GM10248 (cell line): ENCODE results near the gene SPATA17.

Experiments
- CTCF ChIA-PET: fragments of 300-600 bp; sonication (Branson Sonifier 250); formaldehyde crosslinking; extraction: SDS; loops from one replicate; lab custom pipeline; 2021; ENCODE audit warnings: antibody characterized with exemption; lab: Yijun Ruan, JAX
- POLR2A ChIA-PET: fragments of 350-650 bp; sonication (Branson Sonifier 250); formaldehyde crosslinking; extraction: SDS; loops from one replicate; lab custom pipeline; 2020; ENCODE audit warnings: antibody characterized with exemption; lab: Yijun Ruan, JAX
- DNase-seq: peaks from one replicate; pipeline ENCODE4 v3.0.0; 2012; ENCODE audit errors: extremely low spot score
- TF ChIP-seq, protein P1 (sequence below): IDR thresholded peaks from 2 replicates; pipeline ENCODE4 v1.5.1; 2012; ENCODE audit warnings: mild to moderate bottlenecking, low read depth; ENCODE audit errors: extremely low read depth, missing control alignments, control extremely low read depth

The SPATA17 gene

DNA sequence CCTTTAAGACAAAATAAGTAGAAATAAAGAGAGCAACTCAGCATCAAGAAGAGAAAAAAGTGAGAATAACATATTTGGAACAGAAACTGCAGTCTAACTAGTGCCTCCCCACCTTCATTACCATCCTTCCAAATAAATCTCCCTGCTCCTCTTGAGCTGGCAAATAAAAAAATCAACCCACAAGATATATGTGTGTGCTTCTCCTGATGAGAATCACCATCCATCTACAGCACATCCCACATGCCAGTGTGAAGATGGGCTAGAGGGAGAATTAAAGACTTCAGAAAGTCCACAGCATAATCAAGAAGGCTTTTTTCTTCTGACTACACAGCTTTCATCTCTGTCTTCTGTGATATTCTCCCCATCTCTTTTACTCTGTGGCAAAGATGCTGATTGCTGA is 244.1 kb downstream of the SPATA17 start:
- POLR2A ChIA-PET = no interaction called here
- no peak for DNase-seq
- TF ChIP-seq, protein P1, sequence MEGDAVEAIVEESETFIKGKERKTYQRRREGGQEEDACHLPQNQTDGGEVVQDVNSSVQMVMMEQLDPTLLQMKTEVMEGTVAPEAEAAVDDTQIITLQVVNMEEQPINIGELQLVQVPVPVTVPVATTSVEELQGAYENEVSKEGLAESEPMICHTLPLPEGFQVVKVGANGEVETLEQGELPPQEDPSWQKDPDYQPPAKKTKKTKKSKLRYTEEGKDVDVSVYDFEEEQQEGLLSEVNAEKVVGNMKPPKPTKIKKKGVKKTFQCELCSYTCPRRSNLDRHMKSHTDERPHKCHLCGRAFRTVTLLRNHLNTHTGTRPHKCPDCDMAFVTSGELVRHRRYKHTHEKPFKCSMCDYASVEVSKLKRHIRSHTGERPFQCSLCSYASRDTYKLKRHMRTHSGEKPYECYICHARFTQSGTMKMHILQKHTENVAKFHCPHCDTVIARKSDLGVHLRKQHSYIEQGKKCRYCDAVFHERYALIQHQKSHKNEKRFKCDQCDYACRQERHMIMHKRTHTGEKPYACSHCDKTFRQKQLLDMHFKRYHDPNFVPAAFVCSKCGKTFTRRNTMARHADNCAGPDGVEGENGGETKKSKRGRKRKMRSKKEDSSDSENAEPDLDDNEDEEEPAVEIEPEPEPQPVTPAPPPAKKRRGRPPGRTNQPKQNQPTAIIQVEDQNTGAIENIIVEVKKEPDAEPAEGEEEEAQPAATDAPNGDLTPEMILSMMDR = no peak
- CTCF ChIA-PET = interaction anchor here (1.3 kb wide), 1 partner anchor 11 kb away, joined by 3 read pairs; no protein-coding TSS in a partner anchor

DNA sequence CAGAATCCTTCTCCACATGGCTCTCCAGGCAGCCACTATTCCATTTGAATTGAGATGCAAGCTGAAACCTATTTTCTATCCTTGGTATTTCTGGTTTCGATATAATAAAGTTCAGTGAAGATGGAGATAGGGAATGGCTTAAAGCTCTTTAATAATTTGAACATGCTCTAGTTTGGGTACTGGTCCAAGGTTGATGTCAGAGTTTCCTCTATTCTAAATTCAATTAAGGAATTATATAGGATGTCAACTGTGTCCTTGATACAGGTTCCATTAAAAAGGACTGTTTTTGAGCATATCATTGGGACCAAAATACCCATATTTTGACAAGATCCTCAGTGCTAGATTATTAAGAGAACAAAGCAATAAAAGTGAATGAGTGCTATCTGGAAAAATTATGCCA is 245.3 kb downstream of the SPATA17 start:
- ChIA-PET POLR2A (no interaction called here), CTCF (interaction anchor here (1.0 kb wide), 1 partner anchor 9 kb away, joined by 4 read pairs; no protein-coding TSS in a partner anchor)

DNA sequence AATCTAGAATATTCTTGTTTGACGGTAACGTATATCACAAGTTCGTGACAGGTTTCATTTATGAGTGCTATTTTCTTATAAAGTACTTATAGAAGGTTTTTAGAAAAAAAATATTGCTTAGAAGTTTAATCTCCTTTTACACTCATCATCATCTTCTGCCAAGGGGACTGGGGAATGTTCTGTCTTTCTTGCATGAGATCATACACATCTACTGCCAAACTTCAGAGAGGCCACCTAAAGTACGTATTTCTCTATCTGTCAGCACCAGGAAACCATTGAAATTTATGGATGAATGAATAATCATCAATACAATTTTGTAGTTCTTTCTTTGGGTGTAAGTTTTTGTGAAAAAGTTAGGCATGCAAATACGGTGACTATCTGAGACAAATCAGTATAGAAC is 245.8 kb downstream of the SPATA17 start:
- CTCF ChIA-PET = interaction anchor here (1.0 kb wide), 1 partner anchor 9 kb away, joined by 4 read pairs; no protein-coding TSS in a partner anchor
- DNase-seq = no peak
- POLR2A ChIA-PET = no interaction called here
- TF ChIP-seq, protein P1 = no peak

More for the DNA sequence above, 245.3 kb downstream of the SPATA17 start:
- no peak for DNase-seq
- TF ChIP-seq, protein P1 = no peak

DNA sequence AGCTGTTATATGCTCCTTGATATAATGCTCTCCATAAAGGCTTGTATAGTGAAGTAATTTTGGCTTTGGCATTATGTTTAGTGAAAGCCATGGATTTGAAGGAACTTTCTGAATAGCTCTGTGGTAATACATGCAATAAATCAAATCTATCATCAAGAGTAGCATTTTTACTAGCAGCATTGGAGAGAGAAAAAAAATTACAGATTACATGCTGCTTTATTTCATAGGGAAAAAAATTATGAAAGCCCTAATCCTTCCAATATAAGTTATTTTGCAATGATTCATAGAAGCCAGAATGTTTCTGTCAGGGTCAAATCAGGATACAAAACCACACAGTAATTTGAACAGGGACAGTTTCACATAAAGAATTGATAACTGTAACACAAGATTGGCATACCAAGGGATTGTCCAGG is 250.0 kb downstream of the SPATA17 start:
- DNase-seq = no peak
- ChIA-PET CTCF (no interaction called here), POLR2A (no interaction called here)
- TF ChIP-seq, protein P1 = no peak

DNA sequence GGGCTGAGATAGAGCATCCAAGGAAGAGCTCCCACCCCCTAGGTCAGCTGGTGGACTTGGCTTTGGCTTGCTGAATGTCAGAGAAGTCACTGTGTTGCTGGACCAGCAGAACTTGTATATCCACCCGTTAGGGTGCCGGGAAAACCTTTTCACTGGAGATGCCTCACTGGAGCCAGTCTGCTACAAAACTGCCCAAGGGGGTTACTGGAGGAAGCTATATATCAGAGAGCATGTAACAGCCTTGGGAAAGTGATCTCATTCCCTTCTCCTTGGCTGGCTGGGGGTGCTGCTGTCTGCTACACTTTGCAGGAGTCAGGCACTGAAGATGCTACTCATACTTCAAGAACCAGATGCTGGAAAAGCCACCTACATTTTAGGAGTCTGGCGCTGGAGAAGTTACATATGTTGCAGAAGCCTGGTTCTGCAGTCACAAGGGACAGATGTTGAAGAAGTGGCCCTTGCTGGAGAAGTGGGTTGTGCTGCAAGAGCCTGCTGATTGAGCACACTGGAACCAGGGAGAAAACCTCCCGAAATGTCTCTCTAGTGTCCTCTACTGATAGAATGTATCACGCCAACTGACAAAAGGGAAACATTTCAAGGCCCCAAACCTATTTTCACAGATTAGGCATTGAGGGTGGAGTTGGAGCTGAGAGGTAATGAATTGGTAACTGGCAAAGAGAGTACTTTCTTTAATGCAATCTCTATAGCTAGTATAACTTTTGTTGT is 250.6 kb downstream of the SPATA17 start:
- DNase-seq = no peak
- CTCF ChIA-PET = no interaction called here
- TF ChIP-seq, protein P1 = no peak
- POLR2A ChIA-PET = no interaction called here

DNA sequence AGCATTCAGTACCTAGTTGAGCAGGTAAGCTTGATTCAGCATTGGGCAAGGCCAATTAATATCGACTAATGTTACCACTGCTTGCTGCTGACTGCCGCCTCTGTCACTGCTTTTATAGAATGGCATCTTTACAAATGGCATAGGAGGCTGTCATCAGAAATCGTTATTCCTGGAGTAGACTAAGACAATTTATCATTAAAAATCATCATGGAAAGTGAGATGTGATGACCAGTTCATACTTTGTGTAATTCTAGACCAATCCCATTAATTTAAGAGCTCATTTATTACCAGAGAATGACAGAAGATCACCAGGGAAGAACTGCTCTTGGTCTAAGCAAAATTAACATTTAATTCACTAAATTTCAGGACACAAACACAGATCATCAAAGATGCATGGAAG is 254.0 kb downstream of the SPATA17 start:
- ChIA-PET POLR2A (no interaction called here), CTCF (interaction anchor here (1.2 to 1.8 kb wide), 3 partner anchors 8 to 16 kb away, joined by 3 to 4 read pairs (median 3); no protein-coding TSS in a partner anchor)
- DNase-seq = no peak
- TF ChIP-seq, protein P1 = no peak
